HEK293 (cell line): ENCODE measurements around the gene SYNGAP1.

Experiments
- GFI1B ChIP-seq: fragments of 450-650 bp; formaldehyde crosslinking; IDR thresholded peaks from 2 replicates; pipeline ENCODE4 v1.5.1; 2016; ENCODE audit warnings: missing biosample characterization, missing genetic modification characterization
- GLI2 ChIP-seq: fragments of 450-650 bp; formaldehyde crosslinking; IDR thresholded peaks from 2 replicates; pipeline ENCODE4; 2017; ENCODE audit warnings: missing biosample characterization, missing genetic modification characterization, low read depth, borderline replicate concordance
- HOXC10 ChIP-seq: sonication (generic); formaldehyde crosslinking; IDR thresholded peaks from 2 replicates; pipeline ENCODE4 v1.8.1; 2023; ENCODE audit warnings: mild to moderate bottlenecking, missing genetic modification reagents
- OSR2 ChIP-seq: fragments of 450-650 bp; formaldehyde crosslinking; IDR thresholded peaks from 2 replicates; pipeline ENCODE4 v1.5.1; 2016; ENCODE audit warnings: missing biosample characterization, missing genetic modification characterization
- RBAK ChIP-seq: fragments of 450-650 bp; formaldehyde crosslinking; IDR thresholded peaks from 2 replicates; pipeline ENCODE4 v1.5.1; 2016; ENCODE audit warnings: missing biosample characterization, missing genetic modification characterization
- REPIN1 ChIP-seq: fragments of 450-650 bp; formaldehyde crosslinking; IDR thresholded peaks from 2 replicates; pipeline ENCODE4 v1.5.1; 2017; ENCODE audit warnings: missing biosample characterization, missing genetic modification characterization, low read depth
- ZBTB7A ChIP-seq: fragments of 450-650 bp; formaldehyde crosslinking; IDR thresholded peaks from 2 replicates; pipeline ENCODE4 v1.5.1; 2016; ENCODE audit warnings: low read depth, missing biosample characterization, missing genetic modification characterization
- ZEB2 ChIP-seq: fragments of 450-650 bp; formaldehyde crosslinking; IDR thresholded peaks from 2 replicates; pipeline ENCODE4 v1.5.1; 2016; ENCODE audit warnings: missing biosample characterization, missing genetic modification characterization
- ZNF114 ChIP-seq: fragments of 450-650 bp; formaldehyde crosslinking; IDR thresholded peaks from 2 replicates; pipeline ENCODE4 v1.5.0; 2017; ENCODE audit warnings: missing biosample characterization, missing genetic modification characterization
- ZNF223 ChIP-seq: fragments of 450-650 bp; formaldehyde crosslinking; IDR thresholded peaks from 2 replicates; pipeline ENCODE4 v1.5.1; 2016; ENCODE audit warnings: missing biosample characterization, missing genetic modification characterization
- ZNF23 ChIP-seq: fragments of 450-650 bp; formaldehyde crosslinking; IDR thresholded peaks from 2 replicates; pipeline ENCODE4 v1.5.1; 2016; ENCODE audit warnings: missing biosample characterization, missing genetic modification characterization, borderline replicate concordance
- ZNF24 ChIP-seq: fragments of 450-650 bp; formaldehyde crosslinking; IDR thresholded peaks from 2 replicates; pipeline ENCODE4 v1.5.1; 2016; ENCODE audit warnings: missing biosample characterization, missing genetic modification characterization
- ZNF335 ChIP-seq: fragments of 450-650 bp; formaldehyde crosslinking; conservative IDR thresholded peaks from 2 replicates; pipeline ENCODE4 v1.5.1; 2016; ENCODE audit warnings: missing biosample characterization, missing genetic modification characterization
- ZNF416 ChIP-seq: fragments of 450-650 bp; formaldehyde crosslinking; IDR thresholded peaks from 2 replicates; pipeline ENCODE4 v1.5.1; 2016; ENCODE audit warnings: missing biosample characterization, missing genetic modification characterization
- ZNF514 ChIP-seq: fragments of 450-650 bp; formaldehyde crosslinking; IDR thresholded peaks from 2 replicates; pipeline ENCODE4 v1.5.1; 2016; ENCODE audit warnings: missing biosample characterization, missing genetic modification characterization
- ZNF549 ChIP-seq: fragments of 450-650 bp; IDR thresholded peaks from 2 replicates; pipeline ENCODE4 v1.5.1; 2018; ENCODE audit warnings: missing biosample characterization, missing genetic modification characterization, mild to moderate bottlenecking, inconsistent platforms, moderate library complexity
- ZNF560 ChIP-seq: fragments of 450-650 bp; formaldehyde crosslinking; IDR thresholded peaks from 2 replicates; pipeline ENCODE4 v1.5.1; 2017; ENCODE audit warnings: missing biosample characterization, missing genetic modification characterization, borderline replicate concordance
- ZNF571 ChIP-seq: fragments of 450-650 bp; formaldehyde crosslinking; IDR thresholded peaks from 2 replicates; pipeline ENCODE4 v1.5.0; 2017; ENCODE audit warnings: missing biosample characterization, missing genetic modification characterization
- ZNF600 ChIP-seq: fragments of 450-650 bp; formaldehyde crosslinking; IDR thresholded peaks from 2 replicates; pipeline ENCODE4 v1.5.1; 2016; ENCODE audit warnings: missing biosample characterization, missing genetic modification characterization
- ZNF610 ChIP-seq: fragments of 450-650 bp; formaldehyde crosslinking; IDR thresholded peaks from 2 replicates; pipeline ENCODE4 v1.5.1; 2016; ENCODE audit warnings: missing biosample characterization, missing genetic modification characterization, borderline replicate concordance
- ZNF624 ChIP-seq: fragments of 450-650 bp; formaldehyde crosslinking; IDR thresholded peaks from 2 replicates; pipeline ENCODE4 v1.5.1; 2017; ENCODE audit warnings: missing biosample characterization, missing genetic modification characterization
- ZNF660 ChIP-seq: fragments of 450-650 bp; IDR thresholded peaks from 2 replicates; pipeline ENCODE4 v1.5.1; 2018; ENCODE audit warnings: missing biosample characterization, mild to moderate bottlenecking, missing genetic modification characterization
- ZNF76 ChIP-seq: fragments of 450-650 bp; formaldehyde crosslinking; IDR thresholded peaks from 2 replicates; pipeline ENCODE4; 2016; ENCODE audit warnings: low read depth, missing biosample characterization, missing genetic modification characterization, borderline replicate concordance
- ZNF777 ChIP-seq: fragments of 450-650 bp; formaldehyde crosslinking; IDR thresholded peaks from 2 replicates; pipeline ENCODE4 v1.5.1; 2017; ENCODE audit warnings: missing biosample characterization, missing genetic modification characterization, borderline replicate concordance
- ZSCAN30 ChIP-seq: fragments of 450-650 bp; IDR thresholded peaks from 2 replicates; pipeline ENCODE4 v1.5.1; 2018; ENCODE audit warnings: missing biosample characterization, mild to moderate bottlenecking, missing genetic modification characterization, moderate library complexity
- TF ChIP-seq, protein P1 (sequence below): fragments of 450-650 bp; formaldehyde crosslinking; IDR thresholded peaks from 2 replicates; pipeline ENCODE4 v1.5.1; 2017; ENCODE audit warnings: missing biosample characterization, missing genetic modification characterization
- TF ChIP-seq, protein P2 (sequence below): fragments of 450-650 bp; formaldehyde crosslinking; IDR thresholded peaks from 2 replicates; pipeline ENCODE4; 2016; ENCODE audit warnings: missing biosample characterization, missing genetic modification characterization
- TF ChIP-seq, protein P3 (sequence below): fragments of 450-650 bp; formaldehyde crosslinking; IDR thresholded peaks from 2 replicates; pipeline ENCODE4 v1.5.1; 2017; ENCODE audit warnings: missing biosample characterization, missing genetic modification characterization
- TF ChIP-seq, protein P4 (sequence below): fragments of 450-650 bp; formaldehyde crosslinking; IDR thresholded peaks from 2 replicates; pipeline ENCODE4 v1.5.1; 2016; ENCODE audit warnings: missing biosample characterization, missing genetic modification characterization
- TF ChIP-seq, protein P5 (sequence below): fragments of 450-650 bp; formaldehyde crosslinking; IDR thresholded peaks from 2 replicates; pipeline ENCODE4 v1.5.1; 2016; ENCODE audit warnings: missing biosample characterization, missing genetic modification characterization
- TF ChIP-seq, protein P6 (sequence below): IDR thresholded peaks from 2 replicates; pipeline ENCODE4 v1.6.1; 2011; ENCODE audit warnings: mild to moderate bottlenecking, low read depth, low read length, borderline replicate concordance

SYNGAP1 gene

DNA sequence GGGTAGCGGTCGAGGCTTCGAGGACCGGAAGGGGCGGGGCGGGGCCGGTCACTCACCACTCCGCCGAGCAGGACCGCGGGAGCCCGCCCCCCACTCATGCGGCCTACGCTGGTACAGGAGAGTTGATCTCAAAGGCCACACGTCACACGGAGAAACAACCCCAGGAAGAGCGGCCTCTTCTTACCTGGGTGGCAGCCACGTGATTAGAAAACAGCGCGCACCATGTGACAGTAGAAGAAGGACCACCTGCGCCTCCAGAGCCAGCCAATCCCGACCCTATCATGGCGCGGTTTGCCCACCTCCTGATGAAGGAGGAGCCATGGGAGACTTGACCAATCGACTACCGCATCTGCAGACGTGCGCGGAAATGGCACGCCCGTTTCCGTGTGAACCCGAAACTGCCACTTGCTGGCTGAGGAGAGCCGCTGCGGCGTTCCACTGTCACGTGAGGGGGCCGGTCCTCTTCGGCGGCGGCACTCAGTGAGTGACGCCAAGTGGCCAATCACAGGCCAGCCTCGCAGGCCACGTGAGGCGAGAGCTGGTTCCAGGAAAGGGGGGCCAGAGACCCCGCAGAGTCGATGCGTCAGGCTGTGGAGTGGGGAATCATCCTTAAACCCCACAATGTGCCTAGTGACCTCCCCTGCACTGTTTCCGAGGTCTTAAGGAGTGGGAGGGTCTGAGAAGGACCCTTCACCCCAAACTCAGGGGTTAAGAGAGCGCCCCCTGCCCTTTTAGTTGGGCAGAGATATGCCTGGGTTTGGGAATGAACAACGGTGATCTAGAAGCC is 1.8 kb upstream of the SYNGAP1 start, which contains the start of gene CUTA (continued):
- TF ChIP-seq, protein P1, sequence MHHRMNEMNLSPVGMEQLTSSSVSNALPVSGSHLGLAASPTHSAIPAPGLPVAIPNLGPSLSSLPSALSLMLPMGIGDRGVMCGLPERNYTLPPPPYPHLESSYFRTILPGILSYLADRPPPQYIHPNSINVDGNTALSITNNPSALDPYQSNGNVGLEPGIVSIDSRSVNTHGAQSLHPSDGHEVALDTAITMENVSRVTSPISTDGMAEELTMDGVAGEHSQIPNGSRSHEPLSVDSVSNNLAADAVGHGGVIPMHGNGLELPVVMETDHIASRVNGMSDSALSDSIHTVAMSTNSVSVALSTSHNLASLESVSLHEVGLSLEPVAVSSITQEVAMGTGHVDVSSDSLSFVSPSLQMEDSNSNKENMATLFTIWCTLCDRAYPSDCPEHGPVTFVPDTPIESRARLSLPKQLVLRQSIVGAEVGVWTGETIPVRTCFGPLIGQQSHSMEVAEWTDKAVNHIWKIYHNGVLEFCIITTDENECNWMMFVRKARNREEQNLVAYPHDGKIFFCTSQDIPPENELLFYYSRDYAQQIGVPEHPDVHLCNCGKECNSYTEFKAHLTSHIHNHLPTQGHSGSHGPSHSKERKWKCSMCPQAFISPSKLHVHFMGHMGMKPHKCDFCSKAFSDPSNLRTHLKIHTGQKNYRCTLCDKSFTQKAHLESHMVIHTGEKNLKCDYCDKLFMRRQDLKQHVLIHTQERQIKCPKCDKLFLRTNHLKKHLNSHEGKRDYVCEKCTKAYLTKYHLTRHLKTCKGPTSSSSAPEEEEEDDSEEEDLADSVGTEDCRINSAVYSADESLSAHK = peak; percentile 92
- TF ChIP-seq HOXC10 (CRISPR knock-in tag) = 0 out of 2 replicates have a peak, but pooled peaks have one; percentile 51
- peak; percentile 99 for TF ChIP-seq ZEB2 (tag by site-specific recombination)
- TF ChIP-seq ZNF114 = no peak
- TF ChIP-seq ZNF777 (tag by site-specific recombination) = no peak
- no peak for TF ChIP-seq REPIN1 (tag by site-specific recombination)
- TF ChIP-seq, protein P2, sequence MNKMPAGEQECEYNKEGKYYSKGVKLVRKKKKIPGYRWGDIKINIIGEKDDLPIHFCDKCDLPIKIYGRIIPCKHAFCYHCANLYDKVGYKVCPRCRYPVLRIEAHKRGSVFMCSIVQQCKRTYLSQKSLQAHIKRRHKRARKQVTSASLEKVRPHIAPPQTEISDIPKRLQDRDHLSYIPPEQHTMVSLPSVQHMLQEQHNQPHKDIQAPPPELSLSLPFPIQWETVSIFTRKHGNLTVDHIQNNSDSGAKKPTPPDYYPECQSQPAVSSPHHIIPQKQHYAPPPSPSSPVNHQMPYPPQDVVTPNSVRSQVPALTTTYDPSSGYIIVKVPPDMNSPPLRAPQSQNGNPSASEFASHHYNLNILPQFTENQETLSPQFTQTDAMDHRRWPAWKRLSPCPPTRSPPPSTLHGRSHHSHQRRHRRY (tag by site-specific recombination) = no peak
- no peak for TF ChIP-seq ZNF624 (tag by site-specific recombination)
- peak; percentile 57; the same call in 1 of the 2 replicates for TF ChIP-seq ZNF24 (tag by site-specific recombination)
- TF ChIP-seq ZNF560 (tag by site-specific recombination) = no peak
- no peak for TF ChIP-seq ZNF600
- peak; percentile 75 for TF ChIP-seq ZNF610 (tag by site-specific recombination)
- TF ChIP-seq ZNF76 (tag by site-specific recombination) = peak; percentile 46; the same call in 1 of the 2 replicates
- TF ChIP-seq, protein P3, sequence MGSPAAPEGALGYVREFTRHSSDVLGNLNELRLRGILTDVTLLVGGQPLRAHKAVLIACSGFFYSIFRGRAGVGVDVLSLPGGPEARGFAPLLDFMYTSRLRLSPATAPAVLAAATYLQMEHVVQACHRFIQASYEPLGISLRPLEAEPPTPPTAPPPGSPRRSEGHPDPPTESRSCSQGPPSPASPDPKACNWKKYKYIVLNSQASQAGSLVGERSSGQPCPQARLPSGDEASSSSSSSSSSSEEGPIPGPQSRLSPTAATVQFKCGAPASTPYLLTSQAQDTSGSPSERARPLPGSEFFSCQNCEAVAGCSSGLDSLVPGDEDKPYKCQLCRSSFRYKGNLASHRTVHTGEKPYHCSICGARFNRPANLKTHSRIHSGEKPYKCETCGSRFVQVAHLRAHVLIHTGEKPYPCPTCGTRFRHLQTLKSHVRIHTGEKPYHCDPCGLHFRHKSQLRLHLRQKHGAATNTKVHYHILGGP (tag by site-specific recombination) = no peak
- no peak for TF ChIP-seq ZNF23 (tag by site-specific recombination)
- TF ChIP-seq, protein P4, sequence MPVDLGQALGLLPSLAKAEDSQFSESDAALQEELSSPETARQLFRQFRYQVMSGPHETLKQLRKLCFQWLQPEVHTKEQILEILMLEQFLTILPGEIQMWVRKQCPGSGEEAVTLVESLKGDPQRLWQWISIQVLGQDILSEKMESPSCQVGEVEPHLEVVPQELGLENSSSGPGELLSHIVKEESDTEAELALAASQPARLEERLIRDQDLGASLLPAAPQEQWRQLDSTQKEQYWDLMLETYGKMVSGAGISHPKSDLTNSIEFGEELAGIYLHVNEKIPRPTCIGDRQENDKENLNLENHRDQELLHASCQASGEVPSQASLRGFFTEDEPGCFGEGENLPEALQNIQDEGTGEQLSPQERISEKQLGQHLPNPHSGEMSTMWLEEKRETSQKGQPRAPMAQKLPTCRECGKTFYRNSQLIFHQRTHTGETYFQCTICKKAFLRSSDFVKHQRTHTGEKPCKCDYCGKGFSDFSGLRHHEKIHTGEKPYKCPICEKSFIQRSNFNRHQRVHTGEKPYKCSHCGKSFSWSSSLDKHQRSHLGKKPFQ (tag by site-specific recombination) = no peak
- TF ChIP-seq, protein P5, sequence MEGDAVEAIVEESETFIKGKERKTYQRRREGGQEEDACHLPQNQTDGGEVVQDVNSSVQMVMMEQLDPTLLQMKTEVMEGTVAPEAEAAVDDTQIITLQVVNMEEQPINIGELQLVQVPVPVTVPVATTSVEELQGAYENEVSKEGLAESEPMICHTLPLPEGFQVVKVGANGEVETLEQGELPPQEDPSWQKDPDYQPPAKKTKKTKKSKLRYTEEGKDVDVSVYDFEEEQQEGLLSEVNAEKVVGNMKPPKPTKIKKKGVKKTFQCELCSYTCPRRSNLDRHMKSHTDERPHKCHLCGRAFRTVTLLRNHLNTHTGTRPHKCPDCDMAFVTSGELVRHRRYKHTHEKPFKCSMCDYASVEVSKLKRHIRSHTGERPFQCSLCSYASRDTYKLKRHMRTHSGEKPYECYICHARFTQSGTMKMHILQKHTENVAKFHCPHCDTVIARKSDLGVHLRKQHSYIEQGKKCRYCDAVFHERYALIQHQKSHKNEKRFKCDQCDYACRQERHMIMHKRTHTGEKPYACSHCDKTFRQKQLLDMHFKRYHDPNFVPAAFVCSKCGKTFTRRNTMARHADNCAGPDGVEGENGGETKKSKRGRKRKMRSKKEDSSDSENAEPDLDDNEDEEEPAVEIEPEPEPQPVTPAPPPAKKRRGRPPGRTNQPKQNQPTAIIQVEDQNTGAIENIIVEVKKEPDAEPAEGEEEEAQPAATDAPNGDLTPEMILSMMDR (tag by site-specific recombination) = peak; percentile 90
- TF ChIP-seq RBAK (tag by site-specific recombination) = no peak
- TF ChIP-seq ZNF416 = no peak
- TF ChIP-seq GFI1B (tag by site-specific recombination) = no peak
- peak; percentile 96 for TF ChIP-seq ZNF335 (tag by site-specific recombination)
- TF ChIP-seq ZSCAN30 (tag by site-specific recombination) = peak; percentile 68; the same call in 1 of the 2 replicates
- TF ChIP-seq ZBTB7A (tag by site-specific recombination) = peak; percentile 93; the same call in 1 of the 2 replicates
- TF ChIP-seq OSR2 (tag by site-specific recombination) = no peak
- TF ChIP-seq, protein P6, sequence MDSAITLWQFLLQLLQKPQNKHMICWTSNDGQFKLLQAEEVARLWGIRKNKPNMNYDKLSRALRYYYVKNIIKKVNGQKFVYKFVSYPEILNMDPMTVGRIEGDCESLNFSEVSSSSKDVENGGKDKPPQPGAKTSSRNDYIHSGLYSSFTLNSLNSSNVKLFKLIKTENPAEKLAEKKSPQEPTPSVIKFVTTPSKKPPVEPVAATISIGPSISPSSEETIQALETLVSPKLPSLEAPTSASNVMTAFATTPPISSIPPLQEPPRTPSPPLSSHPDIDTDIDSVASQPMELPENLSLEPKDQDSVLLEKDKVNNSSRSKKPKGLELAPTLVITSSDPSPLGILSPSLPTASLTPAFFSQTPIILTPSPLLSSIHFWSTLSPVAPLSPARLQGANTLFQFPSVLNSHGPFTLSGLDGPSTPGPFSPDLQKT = peak; percentile 38; the same call in 1 of the 2 replicates
- peak; percentile 95 for TF ChIP-seq ZNF660 (tag by site-specific recombination)
- TF ChIP-seq GLI2 (tag by site-specific recombination) = no peak
- TF ChIP-seq ZNF549 (tag by site-specific recombination) = no peak
- TF ChIP-seq ZNF571 (tag by site-specific recombination) = no peak
- TF ChIP-seq ZNF223 (tag by site-specific recombination) = no peak
- TF ChIP-seq ZNF514 (tag by site-specific recombination) = no peak
